ENCODE data around the gene FRMD4A. TPM values are rescaled to one million over a fixed set of nuclear protein-coding genes. Genes with fewer than 3 reads are reported as not detected.

FRMD4A gene
- total and polyA plus RNA-seq, 5 donors from 2014 or later = 0.34 to 2.4 (median 0.54) TPM

DNA sequence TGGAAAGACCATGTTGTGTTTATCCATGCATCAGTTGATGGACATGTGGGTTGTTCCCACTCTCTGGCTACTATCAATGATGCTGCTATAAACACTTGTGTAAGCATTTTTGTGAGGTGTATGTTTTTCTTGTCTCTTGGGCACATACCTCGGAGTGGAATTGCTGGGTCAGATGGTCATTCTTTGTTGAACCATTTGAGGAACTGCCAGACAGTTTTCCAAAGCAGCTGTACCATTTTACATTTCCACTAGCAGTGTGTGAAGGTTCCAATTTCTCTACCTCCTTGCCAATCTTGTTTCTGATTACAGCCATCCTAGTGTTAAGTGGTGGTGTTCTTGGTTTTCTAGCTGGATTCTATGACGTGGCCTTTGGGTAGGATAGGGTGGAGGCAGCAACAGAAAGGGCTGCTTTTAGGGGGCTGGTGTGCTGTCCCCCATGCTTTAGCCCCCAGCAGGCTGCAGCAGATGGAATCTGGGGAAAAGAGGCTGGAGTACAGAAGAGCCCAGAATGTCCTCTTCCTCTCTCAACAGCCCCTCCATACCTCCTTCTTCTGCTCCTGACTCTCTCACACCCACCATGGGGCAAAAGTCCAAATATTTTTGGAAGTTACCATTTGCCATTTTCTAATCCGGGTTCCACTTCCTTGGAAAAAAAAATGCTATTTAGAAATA is 352.7 kb downstream of the FRMD4A start:
- no peaks in the 10 kb centered on the region for H3K27me3 Mint-ChIP-seq
- Histone ChIP-seq H3K36me3 (ENCODE audit: control insufficient read depth, insufficient read depth, low read length) (no peaks in the 10 kb centered on the region), H3K4me3 (ENCODE audit: low read depth, low read length) (no peak overlapping the region), H3K4me1 (ENCODE audit: control insufficient read depth, insufficient read depth, low read length, poor library complexity, severe bottlenecking) (no peaks in the 10 kb centered on the region), H3K27ac (ENCODE audit: insufficient read depth, low read length, poor library complexity, severe bottlenecking) (no peak overlapping the region), H3K9me3 (ENCODE audit: control insufficient read depth in 2 of 2, low read length in 2 of 2) (no peaks in the 10 kb centered on the region), H3K27me3 (ENCODE audit: control insufficient read depth, insufficient read depth, low read length) (no peaks in the 10 kb centered on the region)
- DNase-seq = no peak
- no peaks in the 10 kb centered on the region for H3K9me3 Mint-ChIP-seq
- no peaks in the 10 kb centered on the region for H3K36me3 Mint-ChIP-seq
- no peak overlapping the region for H3K4me3 Mint-ChIP-seq
- ATAC-seq (ENCODE audit: low read depth in 2 of 2) = no peak
- H3K27ac Mint-ChIP-seq = peak overlapping the region in 2 of 3 donors; percentile 12 to 67
- H3K4me1 Mint-ChIP-seq = peaks cover 0 to 2% (median 0%) of the 10 kb centered on the region in 4 donors

DNA sequence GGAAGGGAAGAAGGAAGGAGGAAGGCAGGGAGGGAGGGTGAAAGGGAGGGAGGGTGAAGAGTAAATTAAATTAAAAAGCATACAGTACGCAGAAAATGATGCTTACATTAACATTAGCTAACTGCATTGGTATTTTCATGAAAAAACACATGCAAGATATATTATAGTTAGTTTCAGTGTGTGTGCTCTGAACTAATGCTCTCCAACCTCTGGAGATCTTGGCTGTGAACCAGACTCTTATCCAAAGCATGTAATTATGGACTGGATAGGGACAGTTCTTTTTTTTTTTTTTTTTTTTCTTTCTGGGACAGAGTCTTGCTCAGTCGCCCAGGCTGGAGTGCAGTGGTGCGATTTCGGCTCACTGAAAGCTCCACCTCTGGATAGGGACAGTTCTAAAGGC is 357.0 kb downstream of the FRMD4A start:
- H3K27me3 ChIP-seq (ENCODE audit: control insufficient read depth, insufficient read depth, low read length) = no peaks in the 10 kb centered on the region
- no peak overlapping the region for H3K27ac ChIP-seq (ENCODE audit: insufficient read depth, low read length, poor library complexity, severe bottlenecking)
- no peaks in the 10 kb centered on the region for H3K4me1 ChIP-seq (ENCODE audit: control insufficient read depth, insufficient read depth, low read length, poor library complexity, severe bottlenecking)
- Mint-ChIP-seq H3K36me3 (no peaks in the 10 kb centered on the region), H3K27ac (no peak overlapping the region), H3K27me3 (no peaks in the 10 kb centered on the region), H3K4me3 (no peak overlapping the region), H3K4me1 (no peaks in the 10 kb centered on the region), H3K9me3 (no peaks in the 10 kb centered on the region)
- H3K4me3 ChIP-seq (ENCODE audit: low read depth, low read length) = no peak overlapping the region
- DNase-seq = no peak
- no peaks in the 10 kb centered on the region for H3K36me3 ChIP-seq (ENCODE audit: control insufficient read depth, insufficient read depth, low read length)
- no peak for ATAC-seq (ENCODE audit: low read depth in 2 of 2)
- H3K9me3 ChIP-seq (ENCODE audit: control insufficient read depth in 2 of 2, low read length in 2 of 2) = no peaks in the 10 kb centered on the region

DNA sequence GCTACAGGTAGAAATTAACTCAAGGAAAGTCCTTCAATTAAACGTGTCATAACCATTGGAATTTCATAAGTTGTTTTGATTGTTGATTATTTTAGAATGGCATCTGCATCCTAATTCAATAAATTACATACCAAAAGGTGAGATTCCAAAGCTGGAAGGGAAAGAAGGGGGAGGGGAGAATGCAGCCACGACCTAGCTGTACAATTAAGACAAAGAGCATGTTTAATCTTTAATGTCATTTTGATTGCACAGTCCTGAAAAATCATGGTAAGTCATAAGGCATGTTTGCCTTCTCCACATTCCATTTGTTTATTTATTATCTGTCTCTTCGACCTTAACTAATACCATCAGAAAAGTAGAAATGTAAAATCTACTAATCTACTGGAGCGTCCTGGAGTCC is 358.1 kb downstream of the FRMD4A start:
- H3K4me3 Mint-ChIP-seq = no peak overlapping the region
- no peaks in the 10 kb centered on the region for H3K36me3 ChIP-seq (ENCODE audit: control insufficient read depth, insufficient read depth, low read length)
- no peaks in the 10 kb centered on the region for H3K9me3 Mint-ChIP-seq
- no peak overlapping the region for H3K4me3 ChIP-seq (ENCODE audit: low read depth, low read length)
- H3K36me3 Mint-ChIP-seq = no peaks in the 10 kb centered on the region
- no peak for ATAC-seq (ENCODE audit: low read depth in 2 of 2)
- no peaks in the 10 kb centered on the region for H3K4me1 ChIP-seq (ENCODE audit: control insufficient read depth, insufficient read depth, low read length, poor library complexity, severe bottlenecking)
- H3K27ac Mint-ChIP-seq = no peak overlapping the region
- no peaks in the 10 kb centered on the region for H3K9me3 ChIP-seq (ENCODE audit: control insufficient read depth in 2 of 2, low read length in 2 of 2)
- no peaks in the 10 kb centered on the region for H3K27me3 Mint-ChIP-seq
- DNase-seq = no peak
- no peaks in the 10 kb centered on the region for H3K4me1 Mint-ChIP-seq
- no peaks in the 10 kb centered on the region for H3K27me3 ChIP-seq (ENCODE audit: control insufficient read depth, insufficient read depth, low read length)
- no peak overlapping the region for H3K27ac ChIP-seq (ENCODE audit: insufficient read depth, low read length, poor library complexity, severe bottlenecking)

DNA sequence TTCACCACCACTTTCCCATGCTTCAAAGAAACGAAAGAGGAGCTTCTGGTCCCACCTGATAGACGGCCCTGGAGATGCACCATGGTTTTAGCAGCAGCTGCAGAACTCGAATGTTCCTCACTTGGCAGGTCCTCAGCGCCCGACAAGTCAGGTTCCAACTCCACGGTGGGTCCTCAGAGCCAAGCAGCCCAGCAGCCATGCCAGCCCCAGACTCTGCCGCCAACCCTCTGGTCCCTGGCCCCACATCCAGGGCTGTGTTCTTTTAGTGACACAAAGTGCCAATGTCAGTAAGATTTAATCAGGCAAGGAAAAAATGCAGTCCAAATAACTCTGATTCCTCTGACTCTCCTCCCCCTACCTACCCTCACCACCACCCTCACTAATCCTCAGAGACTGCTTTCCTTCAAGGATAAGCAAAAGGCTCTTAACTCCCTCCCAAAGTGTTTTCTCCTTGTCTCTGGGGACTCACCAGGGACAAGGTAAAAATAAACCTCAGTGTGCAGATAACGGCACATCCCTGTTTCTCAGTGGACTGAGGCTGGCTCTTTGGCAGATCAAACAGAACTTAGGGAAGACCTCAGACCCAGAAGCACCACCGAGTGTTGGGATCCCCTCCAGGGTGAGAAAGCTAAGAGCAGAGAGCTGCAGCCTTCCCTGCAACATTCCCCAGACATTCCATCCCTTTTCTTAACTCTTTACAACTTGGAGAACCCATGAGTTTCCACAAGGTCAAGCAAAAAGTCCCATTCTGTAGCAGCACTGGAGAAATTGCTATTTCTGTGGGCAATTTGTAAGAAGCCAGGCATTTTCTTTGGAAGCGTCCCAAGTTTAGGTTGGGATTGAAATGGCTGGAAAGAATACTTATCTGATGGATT is 358.9 kb downstream of the FRMD4A start:
- no peaks in the 10 kb centered on the region for H3K4me1 Mint-ChIP-seq
- Histone ChIP-seq H3K27me3 (ENCODE audit: control insufficient read depth, insufficient read depth, low read length) (no peaks in the 10 kb centered on the region), H3K4me3 (ENCODE audit: low read depth, low read length) (no peak overlapping the region), H3K9me3 (ENCODE audit: control insufficient read depth in 2 of 2, low read length in 2 of 2) (no peaks in the 10 kb centered on the region), H3K27ac (ENCODE audit: insufficient read depth, low read length, poor library complexity, severe bottlenecking) (no peak overlapping the region), H3K4me1 (ENCODE audit: control insufficient read depth, insufficient read depth, low read length, poor library complexity, severe bottlenecking) (no peaks in the 10 kb centered on the region), H3K36me3 (ENCODE audit: control insufficient read depth, insufficient read depth, low read length) (no peaks in the 10 kb centered on the region)
- H3K27ac Mint-ChIP-seq = no peak overlapping the region
- ATAC-seq (ENCODE audit: low read depth in 2 of 2) (no peak), DNase-seq (no peak)
- no peaks in the 10 kb centered on the region for H3K36me3 Mint-ChIP-seq
- H3K9me3 Mint-ChIP-seq = peaks cover 0 to under 1% (median 0%) of the 10 kb centered on the region in 7 donors
- H3K4me3 Mint-ChIP-seq = no peak overlapping the region
- peaks cover under 1% of the 10 kb centered on the region for H3K27me3 Mint-ChIP-seq

DNA sequence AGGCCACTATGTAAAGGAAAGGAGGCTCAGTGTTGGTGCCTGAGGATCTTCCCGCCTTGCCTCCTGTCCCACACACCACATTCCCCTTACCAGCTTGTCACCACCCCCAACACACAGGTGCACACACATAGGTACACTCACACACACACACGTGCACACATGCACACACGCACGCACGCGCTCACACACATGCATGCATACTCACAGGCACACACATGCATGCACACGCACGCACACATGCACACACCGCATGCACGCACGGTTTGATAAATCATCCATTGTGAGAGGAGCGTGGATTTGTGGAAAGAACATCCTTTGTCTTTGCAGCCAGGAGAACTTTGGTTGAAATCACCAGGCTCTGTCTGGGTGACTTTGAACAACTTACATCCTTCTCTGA is 359.8 kb downstream of the FRMD4A start:
- Histone ChIP-seq H3K27me3 (ENCODE audit: control insufficient read depth, insufficient read depth, low read length) (no peaks in the 10 kb centered on the region), H3K4me3 (ENCODE audit: low read depth, low read length) (no peak overlapping the region), H3K9me3 (ENCODE audit: control insufficient read depth in 2 of 2, low read length in 2 of 2) (no peaks in the 10 kb centered on the region), H3K36me3 (ENCODE audit: control insufficient read depth, insufficient read depth, low read length) (no peaks in the 10 kb centered on the region), H3K4me1 (ENCODE audit: control insufficient read depth, insufficient read depth, low read length, poor library complexity, severe bottlenecking) (no peaks in the 10 kb centered on the region), H3K27ac (ENCODE audit: insufficient read depth, low read length, poor library complexity, severe bottlenecking) (no peak overlapping the region)
- Mint-ChIP-seq H3K4me1 (no peaks in the 10 kb centered on the region), H3K27ac (no peak overlapping the region), H3K9me3 (peaks cover 0 to 3% (median 0%) of the 10 kb centered on the region in 7 donors), H3K36me3 (no peaks in the 10 kb centered on the region), H3K4me3 (no peak overlapping the region), H3K27me3 (peaks cover 5% of the 10 kb centered on the region)
- DNase-seq (no peak), ATAC-seq (ENCODE audit: low read depth in 2 of 2) (no peak)

DNA sequence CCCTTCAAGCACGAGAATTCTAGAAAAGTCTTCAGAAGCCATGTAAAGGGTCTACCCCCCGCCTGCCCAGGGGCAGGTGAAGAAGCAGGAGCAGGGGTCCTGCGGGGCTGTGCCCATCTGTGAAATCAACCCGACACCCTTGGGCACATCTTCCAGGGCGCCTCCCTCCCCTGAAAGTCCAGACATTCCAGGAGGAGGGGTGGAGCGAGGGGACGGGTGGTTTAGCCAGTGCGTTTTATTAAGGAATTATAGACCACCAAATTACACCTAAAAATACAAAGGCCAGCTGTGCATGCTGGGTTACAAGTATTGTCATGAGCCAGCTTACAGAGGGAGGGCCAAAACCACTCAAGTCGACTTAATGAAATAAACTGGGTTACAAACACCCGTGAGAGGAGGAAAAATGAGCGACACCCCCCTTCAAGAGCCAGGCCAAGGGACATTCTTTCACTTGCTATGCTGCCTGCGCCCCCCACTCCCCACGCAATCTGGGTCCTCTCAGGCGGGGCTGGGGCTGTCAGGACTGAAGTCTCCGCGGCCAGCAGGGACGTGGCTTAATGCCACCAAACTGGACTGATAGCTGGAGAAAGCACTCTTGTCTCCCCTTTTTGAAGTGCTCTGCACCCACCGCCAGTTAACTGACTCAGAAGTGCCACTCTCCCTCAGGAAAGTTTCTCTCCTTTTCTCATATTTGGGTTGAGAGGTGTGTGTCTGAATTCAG is 360.3 kb downstream of the FRMD4A start:
- Histone ChIP-seq H3K4me3 (ENCODE audit: low read depth, low read length) (no peak overlapping the region), H3K9me3 (ENCODE audit: control insufficient read depth in 2 of 2, low read length in 2 of 2) (no peaks in the 10 kb centered on the region), H3K36me3 (ENCODE audit: control insufficient read depth, insufficient read depth, low read length) (no peaks in the 10 kb centered on the region), H3K4me1 (ENCODE audit: control insufficient read depth, insufficient read depth, low read length, poor library complexity, severe bottlenecking) (no peaks in the 10 kb centered on the region), H3K27ac (ENCODE audit: insufficient read depth, low read length, poor library complexity, severe bottlenecking) (no peak overlapping the region), H3K27me3 (ENCODE audit: control insufficient read depth, insufficient read depth, low read length) (no peaks in the 10 kb centered on the region)
- Mint-ChIP-seq H3K9me3 (peaks cover 0 to 3% (median 0%) of the 10 kb centered on the region in 7 donors), H3K27me3 (peaks cover 5% of the 10 kb centered on the region), H3K4me3 (no peak overlapping the region), H3K36me3 (no peaks in the 10 kb centered on the region), H3K4me1 (no peaks in the 10 kb centered on the region), H3K27ac (no peak overlapping the region)
- ATAC-seq (ENCODE audit: low read depth in 2 of 2) (no peak), DNase-seq (no peak)

DNA sequence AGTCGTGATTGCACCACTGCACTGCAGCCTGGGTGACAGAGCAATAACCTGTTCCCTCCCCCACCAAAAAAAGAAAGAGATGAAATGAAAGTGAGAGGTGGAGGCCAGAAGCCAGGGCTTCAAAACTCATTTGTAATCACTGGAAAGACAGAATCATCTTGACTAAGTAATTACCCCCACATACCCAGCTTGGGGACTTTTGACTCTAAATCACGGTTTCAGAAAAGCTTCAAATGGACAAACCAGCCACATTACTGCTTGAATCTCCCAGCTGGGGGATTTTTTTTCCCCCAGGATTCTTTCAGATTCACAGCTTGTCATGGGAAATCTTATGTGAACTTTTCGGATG is 361.0 kb downstream of the FRMD4A start:
- H3K27me3 Mint-ChIP-seq = peaks cover 11% of the 10 kb centered on the region
- no peak overlapping the region for H3K4me3 Mint-ChIP-seq
- ATAC-seq (ENCODE audit: low read depth in 2 of 2) (no peak), DNase-seq (no peak)
- H3K9me3 Mint-ChIP-seq = peaks cover 0 to 3% (median 0%) of the 10 kb centered on the region in 7 donors
- Histone ChIP-seq H3K27me3 (ENCODE audit: control insufficient read depth, insufficient read depth, low read length) (no peaks in the 10 kb centered on the region), H3K4me3 (ENCODE audit: low read depth, low read length) (no peak overlapping the region), H3K4me1 (ENCODE audit: control insufficient read depth, insufficient read depth, low read length, poor library complexity, severe bottlenecking) (no peaks in the 10 kb centered on the region), H3K36me3 (ENCODE audit: control insufficient read depth, insufficient read depth, low read length) (no peaks in the 10 kb centered on the region), H3K9me3 (ENCODE audit: control insufficient read depth in 2 of 2, low read length in 2 of 2) (no peaks in the 10 kb centered on the region), H3K27ac (ENCODE audit: insufficient read depth, low read length, poor library complexity, severe bottlenecking) (no peak overlapping the region)
- no peaks in the 10 kb centered on the region for H3K4me1 Mint-ChIP-seq
- H3K36me3 Mint-ChIP-seq = no peaks in the 10 kb centered on the region
- H3K27ac Mint-ChIP-seq = no peak overlapping the region
